Left cardiac atrium (tissue), 4 donors: Measurements from ENCODE around the gene SLC17A7. TPM values are rescaled to one million over a fixed set of nuclear protein-coding genes. Genes with fewer than 3 reads are reported as not detected.

Experiments
- ATAC-seq, 2 donors: fragments of 200-7000 bp; cut with Tn5 transposase; one replicate each; pipeline ENCODE4 v1.9.1; 2020; ENCODE audit warnings: mild to moderate bottlenecking in 2 of 2, moderate library complexity in 2 of 2
- DNase-seq: peaks from one replicate; pipeline ENCODE4 v3.0.0-alpha.2; 2020
- intact Hi-C, 2 donors: fragments of 100-400 bp; cut with DNase I; formaldehyde crosslinking; loops; one replicate each; pipeline versions ENCODE4 v1.14.1 to v1.15.1; 2022 to 2023
- long read RNA-seq: library from polyadenylated mRNA; unstranded; transcript quantifications from one replicate; pipeline ENCODE4 v2.0.0, GENCODE V29; 2021
- total RNA-seq, 2 donors: library from RNA; stranded (reverse); fragmentation: NEBNext Ultra II Directional; extraction: Animal tissue kit (Norgen Biotek cat#: 25700); gene quantifications; one replicate each; pipeline ENCODE4 v1.2.1, GENCODE V29; 2021
- donor health status: DM: no; HTN: yes; CAD: no.
- donor health status: DM: no; HTN: yes; CAD: no; lungs with severe emphysema.
- donor health status: DM: yes; HTN: yes; CAD: no.
- donor health status: Dilated cardiomyopathy.

SLC17A7 gene
- total RNA-seq, result 1 to 10 TPM; 1.7 to 2.5 TPM
- long read RNA-seq, result 0 reads

- DNase-seq (peak; percentile 53), ATAC-seq (peak in 1 of 2 donors; percentile 2)
- intact Hi-C loops, result loop anchor here (5.0 to 10.0 kb wide), 2 partner anchors 49 to 217 kb away; no protein-coding TSS in a partner anchor
These were observed at the start of gene SLC17A7 for GRCh38 chr19:49441210-49441959. Gene SLC17A7 (minus strand): TSS chr19:49441527. CDS start chr19:49441379, 148 bp downstream.

GRCh38 chr19:49490287-49491029 lies 49.1 kb upstream of the SLC17A7 start:
- intact Hi-C loops, result no loop called here
- ATAC-seq (no peak), DNase-seq (no peak)

- DNase-seq (no peak), ATAC-seq (no peak)
- intact Hi-C loops, result no loop called here
These were observed 48.4 kb upstream of the SLC17A7 start for GRCh38 chr19:49489601-49490167.

GRCh38 chr19:49488863-49489537 lies 47.7 kb upstream of the SLC17A7 start:
- DNase-seq, result no peak
- ATAC-seq, result no peak
- intact Hi-C loops, result no loop called here

GRCh38 chr19:49488046-49488862 lies 46.9 kb upstream of the SLC17A7 start:
- DNase-seq (no peak), ATAC-seq (no peak)
- intact Hi-C loops, result no loop called here

GRCh38 chr19:49487277-49488045 lies 46.1 kb upstream of the SLC17A7 start, which contains the start of gene RPL13A:
Gene RPL13A (plus strand): TSS chr19:49487608. CDS start chr19:49487630, 22 bp downstream.
- intact Hi-C loops, result no loop called here
- ATAC-seq, result peak; percentile 96 to 99
- peak; percentile 100 for DNase-seq

- intact Hi-C loops, result no loop called here
- ATAC-seq, result no peak
These were observed 45.5 kb upstream of the SLC17A7 start for GRCh38 chr19:49486710-49487276.

GRCh38 chr19:49486232-49486631 lies 44.9 kb upstream of the SLC17A7 start:
- ATAC-seq (no peak), DNase-seq (no peak)
- intact Hi-C loops, result no loop called here

More at GRCh38 chr19:49486710-49487276, 45.5 kb upstream of the SLC17A7 start:
- no peak for DNase-seq

GRCh38 chr19:49481020-49481683 lies 39.8 kb upstream of the SLC17A7 start:
- DNase-seq (no peak), ATAC-seq (no peak)
- intact Hi-C loops, result no loop called here

- ATAC-seq (no peak), DNase-seq (no peak)
- intact Hi-C loops, result no loop called here
These were observed 38.8 kb upstream of the SLC17A7 start for GRCh38 chr19:49479975-49480628.

GRCh38 chr19:49475995-49476880 lies 34.9 kb upstream of the SLC17A7 start:
- ATAC-seq (peak in 1 of 2 donors; percentile 31), DNase-seq (peak; percentile 61)
- intact Hi-C loops, result no loop called here

GRCh38 chr19:49475191-49475917 lies 34.0 kb upstream of the SLC17A7 start:
- intact Hi-C loops, result no loop called here
- ATAC-seq, result no peak
- peak; percentile 29 for DNase-seq

- ATAC-seq, result peak in 1 of 2 donors; percentile 1
- intact Hi-C loops, result no loop called here
- no peak for DNase-seq
These were observed 33.2 kb upstream of the SLC17A7 start for GRCh38 chr19:49474542-49474924.

- DNase-seq (peak; percentile 81), ATAC-seq (peak; percentile 65 to 77)
- intact Hi-C loops, result no loop called here
These were observed 32.7 kb upstream of the SLC17A7 start, which contains the start of gene FLT3LG for GRCh38 chr19:49473868-49474541. Gene FLT3LG (plus strand): TSS chr19:49474215. CDS start chr19:49474640, 425 bp downstream.
